ENCODE data around the gene DDX17. TPM values are rescaled to one million over a fixed set of nuclear protein-coding genes. Genes with fewer than 3 reads are reported as not detected.
A peak's percentile ranks its signal among the peaks of the same experiment; 100 is the strongest.

Gene DDX17
- total and polyA plus RNA-seq, 4 donors = 141 to 1,771 (median 262) TPM

DNA sequence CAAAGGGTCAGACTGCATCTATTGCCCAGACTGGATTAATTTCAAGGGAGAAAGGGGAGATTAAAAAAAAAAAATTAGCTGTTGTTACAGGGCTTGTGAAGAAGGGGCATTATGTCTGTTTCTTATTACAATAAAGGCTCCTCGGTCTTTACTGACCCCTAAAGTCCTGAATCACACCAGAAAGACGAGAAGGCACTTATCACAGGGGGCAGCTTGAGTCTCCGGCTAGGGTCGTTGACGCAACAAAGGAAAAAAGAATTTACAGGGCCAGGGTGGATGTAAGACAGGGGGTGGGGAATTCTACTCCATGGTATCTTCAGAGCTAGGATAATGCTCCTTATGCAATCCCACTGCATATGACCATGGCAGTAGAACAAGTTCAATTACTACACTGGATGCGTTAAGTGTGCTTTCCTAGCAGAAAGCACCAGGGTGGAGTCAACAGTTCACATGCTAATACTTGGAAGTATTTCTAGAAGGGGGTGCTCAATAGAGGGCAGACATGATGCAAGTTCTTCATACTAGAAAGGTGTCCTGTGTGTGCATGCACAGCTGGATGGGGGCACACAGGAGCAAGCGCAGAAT lies 16.5 kb downstream of the DDX17 start:
- TF ChIP-seq, protein P1, sequence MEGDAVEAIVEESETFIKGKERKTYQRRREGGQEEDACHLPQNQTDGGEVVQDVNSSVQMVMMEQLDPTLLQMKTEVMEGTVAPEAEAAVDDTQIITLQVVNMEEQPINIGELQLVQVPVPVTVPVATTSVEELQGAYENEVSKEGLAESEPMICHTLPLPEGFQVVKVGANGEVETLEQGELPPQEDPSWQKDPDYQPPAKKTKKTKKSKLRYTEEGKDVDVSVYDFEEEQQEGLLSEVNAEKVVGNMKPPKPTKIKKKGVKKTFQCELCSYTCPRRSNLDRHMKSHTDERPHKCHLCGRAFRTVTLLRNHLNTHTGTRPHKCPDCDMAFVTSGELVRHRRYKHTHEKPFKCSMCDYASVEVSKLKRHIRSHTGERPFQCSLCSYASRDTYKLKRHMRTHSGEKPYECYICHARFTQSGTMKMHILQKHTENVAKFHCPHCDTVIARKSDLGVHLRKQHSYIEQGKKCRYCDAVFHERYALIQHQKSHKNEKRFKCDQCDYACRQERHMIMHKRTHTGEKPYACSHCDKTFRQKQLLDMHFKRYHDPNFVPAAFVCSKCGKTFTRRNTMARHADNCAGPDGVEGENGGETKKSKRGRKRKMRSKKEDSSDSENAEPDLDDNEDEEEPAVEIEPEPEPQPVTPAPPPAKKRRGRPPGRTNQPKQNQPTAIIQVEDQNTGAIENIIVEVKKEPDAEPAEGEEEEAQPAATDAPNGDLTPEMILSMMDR (IDR thresholded peaks at IDR 0.05; ENCODE audit: control extremely low read depth, extremely low read depth) = no peak
- Histone ChIP-seq H3K9me3 (ENCODE audit: control insufficient read depth in 4 of 4, insufficient read depth in 3 of 4, low read length in 3 of 4) (no peaks in the 10 kb centered on the region), H3K36me3 (ENCODE audit: control insufficient read depth in 4 of 4, insufficient read depth in 4 of 4, low read length in 4 of 4) (peaks cover 42 to 87% (median 69%) of the 10 kb centered on the region in 4 donors), H3K27ac (ENCODE audit: low read depth in 1 of 2, low read length in 1 of 2) (no peak overlapping the region), H3K4me1 (ENCODE audit: control insufficient read depth in 5 of 5, insufficient read depth in 5 of 5, low read length in 5 of 5) (peaks cover 0 to 5% (median 0%) of the 10 kb centered on the region in 5 donors), H3K9ac (ENCODE audit: insufficient read depth in 1 of 2, low read length in 2 of 2) (no peak overlapping the region), H3K27me3 (ENCODE audit: control insufficient read depth in 3 of 3, insufficient read depth in 3 of 3, low read length in 2 of 3) (no peaks in the 10 kb centered on the region), H3K4me3 (no peak overlapping the region)
- ATAC-seq (ENCODE audit: insufficient read depth, low FRiP score) (no peak), DNase-seq (no peak)
- WGBS, 2 donors = 86 to 92% methylated on average over 7 of the region's 7 CpGs

DNA sequence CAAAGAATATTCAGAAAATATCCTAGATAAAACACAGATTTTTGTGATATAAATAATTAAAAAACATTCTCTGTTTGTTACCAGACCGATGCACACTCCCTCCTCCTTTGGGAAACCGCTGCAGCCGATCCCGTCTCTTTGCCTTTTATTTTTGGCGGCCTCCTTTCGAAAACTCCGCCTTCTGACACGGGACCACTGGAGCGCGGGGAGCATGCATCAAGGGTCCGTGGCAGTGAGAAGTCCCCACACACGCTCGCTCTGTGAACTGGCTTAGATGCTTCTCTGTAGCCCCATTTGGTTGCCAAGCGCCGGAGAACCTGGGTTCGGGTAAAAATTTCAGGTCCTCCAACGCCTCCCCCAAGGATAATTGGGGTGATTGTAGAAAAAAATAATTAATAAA lies 17.0 kb downstream of the DDX17 start:
- DNase-seq (no peak), ATAC-seq (ENCODE audit: insufficient read depth, low FRiP score) (no peak)
- WGBS, 2 donors = 97% methylated on average over 17 of the region's 17 CpGs
- H3K4me3 ChIP-seq = no peak overlapping the region
- H3K9me3 ChIP-seq (ENCODE audit: control insufficient read depth in 4 of 4, insufficient read depth in 3 of 4, low read length in 3 of 4) = no peaks in the 10 kb centered on the region
- no peaks in the 10 kb centered on the region for H3K27me3 ChIP-seq (ENCODE audit: control insufficient read depth in 3 of 3, insufficient read depth in 3 of 3, low read length in 2 of 3)
- no peak overlapping the region for H3K9ac ChIP-seq (ENCODE audit: insufficient read depth in 1 of 2, low read length in 2 of 2)
- H3K36me3 ChIP-seq (ENCODE audit: control insufficient read depth in 4 of 4, insufficient read depth in 4 of 4, low read length in 4 of 4) = peaks cover 42 to 87% (median 69%) of the 10 kb centered on the region in 4 donors
- TF ChIP-seq, protein P1 (IDR thresholded peaks at IDR 0.05; ENCODE audit: control extremely low read depth, extremely low read depth) = no peak
- no peak overlapping the region for H3K27ac ChIP-seq (ENCODE audit: low read depth in 1 of 2, low read length in 1 of 2)
- H3K4me1 ChIP-seq (ENCODE audit: control insufficient read depth in 5 of 5, insufficient read depth in 5 of 5, low read length in 5 of 5) = peaks cover 0 to 5% (median 0%) of the 10 kb centered on the region in 5 donors

DNA sequence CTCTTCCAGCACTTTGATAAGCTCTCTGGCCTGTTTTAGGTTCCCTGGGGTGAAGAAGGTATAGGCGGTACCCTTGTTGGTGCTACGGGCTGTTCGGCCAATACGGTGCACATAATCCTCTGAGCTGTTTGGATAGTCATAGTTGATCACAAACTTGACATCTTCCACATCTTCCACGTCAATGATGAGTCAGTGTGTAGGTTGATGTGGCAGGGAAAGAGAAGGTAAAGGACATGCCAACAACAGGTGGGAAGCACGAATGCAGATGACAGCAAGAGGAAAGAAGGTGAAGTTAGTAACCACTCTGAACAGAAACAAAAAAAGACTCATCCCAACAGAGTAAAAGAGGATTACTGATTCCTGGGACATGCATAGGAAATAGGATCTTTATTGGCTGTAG lies 18.2 kb downstream of the DDX17 start:
- no peak overlapping the region for H3K4me3 ChIP-seq
- ATAC-seq (ENCODE audit: insufficient read depth, low FRiP score) (no peak), DNase-seq (no peak)
- H3K9ac ChIP-seq (ENCODE audit: insufficient read depth in 1 of 2, low read length in 2 of 2) = no peak overlapping the region
- H3K27me3 ChIP-seq (ENCODE audit: control insufficient read depth in 3 of 3, insufficient read depth in 3 of 3, low read length in 2 of 3) = no peaks in the 10 kb centered on the region
- peaks cover 44 to 86% (median 68%) of the 10 kb centered on the region in 4 donors for H3K36me3 ChIP-seq (ENCODE audit: control insufficient read depth in 4 of 4, insufficient read depth in 4 of 4, low read length in 4 of 4)
- H3K27ac ChIP-seq (ENCODE audit: low read depth in 1 of 2, low read length in 1 of 2) = no peak overlapping the region
- TF ChIP-seq, protein P1 (IDR thresholded peaks at IDR 0.05; ENCODE audit: control extremely low read depth, extremely low read depth) = no peak
- WGBS, 2 donors = 90 to 93% methylated on average over 6 of the region's 6 CpGs
- H3K4me1 ChIP-seq (ENCODE audit: control insufficient read depth in 5 of 5, insufficient read depth in 5 of 5, low read length in 5 of 5) = peaks cover 0 to 5% (median 0%) of the 10 kb centered on the region in 5 donors
- no peaks in the 10 kb centered on the region for H3K9me3 ChIP-seq (ENCODE audit: control insufficient read depth in 4 of 4, insufficient read depth in 3 of 4, low read length in 3 of 4)

DNA sequence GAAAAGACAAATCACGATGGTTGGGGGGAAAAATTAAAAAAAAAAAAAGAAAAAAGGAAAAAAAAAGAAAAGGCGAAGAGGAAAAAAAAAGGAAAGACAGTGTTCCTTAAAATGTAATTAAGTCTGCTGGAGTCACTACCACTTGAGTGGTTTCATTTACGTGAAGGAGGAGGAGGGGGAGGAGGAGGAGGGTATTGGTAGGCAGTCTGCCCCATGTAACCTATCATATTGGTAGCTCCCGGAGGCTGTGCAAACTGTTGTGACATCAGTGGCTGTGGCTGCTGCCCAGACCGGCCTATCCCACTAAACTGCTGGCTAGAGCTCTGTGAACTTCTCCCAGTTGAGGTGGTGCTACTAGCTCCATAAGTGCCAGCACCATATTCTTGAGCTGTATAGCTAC lies 20.3 kb downstream of the DDX17 start:
- Histone ChIP-seq H3K9me3 (ENCODE audit: control insufficient read depth in 4 of 4, insufficient read depth in 3 of 4, low read length in 3 of 4) (no peaks in the 10 kb centered on the region), H3K9ac (ENCODE audit: insufficient read depth in 1 of 2, low read length in 2 of 2) (no peak overlapping the region), H3K36me3 (ENCODE audit: control insufficient read depth in 4 of 4, insufficient read depth in 4 of 4, low read length in 4 of 4) (peaks cover 46 to 86% (median 78%) of the 10 kb centered on the region in 4 donors), H3K27ac (ENCODE audit: low read depth in 1 of 2, low read length in 1 of 2) (peak overlapping the region in 1 of 2 donors; percentile 20), H3K27me3 (ENCODE audit: control insufficient read depth in 3 of 3, insufficient read depth in 3 of 3, low read length in 2 of 3) (no peaks in the 10 kb centered on the region), H3K4me1 (ENCODE audit: control insufficient read depth in 5 of 5, insufficient read depth in 5 of 5, low read length in 5 of 5) (peaks cover 0 to 7% (median 0%) of the 10 kb centered on the region in 5 donors), H3K4me3 (no peak overlapping the region)
- no peak for DNase-seq
- ATAC-seq (ENCODE audit: insufficient read depth, low FRiP score) = no peak
- WGBS, 2 donors = 61 to 69% methylated on average over 5 of the region's 5 CpGs
- TF ChIP-seq, protein P1 (IDR thresholded peaks at IDR 0.05; ENCODE audit: control extremely low read depth, extremely low read depth) = no peak

All from lung (tissue), 12 donors.